Erythroblast (primary cell): Measurements from ENCODE around the gene TRIM26.
A peak's percentile ranks its signal among the peaks of the same experiment; 100 is the strongest.

Experiments
- GATA1 ChIP-seq: IDR thresholded peaks from 2 replicates; pipeline ENCODE4 v1.6.1; 2011; ENCODE audit warnings: low read depth, mild to moderate bottlenecking, control low read depth, low read length, moderate library complexity
- POLR2A ChIP-seq: IDR thresholded peaks from 2 replicates; pipeline ENCODE4 v1.6.1; 2011; ENCODE audit warnings: mild to moderate bottlenecking, low read length

DNA sequence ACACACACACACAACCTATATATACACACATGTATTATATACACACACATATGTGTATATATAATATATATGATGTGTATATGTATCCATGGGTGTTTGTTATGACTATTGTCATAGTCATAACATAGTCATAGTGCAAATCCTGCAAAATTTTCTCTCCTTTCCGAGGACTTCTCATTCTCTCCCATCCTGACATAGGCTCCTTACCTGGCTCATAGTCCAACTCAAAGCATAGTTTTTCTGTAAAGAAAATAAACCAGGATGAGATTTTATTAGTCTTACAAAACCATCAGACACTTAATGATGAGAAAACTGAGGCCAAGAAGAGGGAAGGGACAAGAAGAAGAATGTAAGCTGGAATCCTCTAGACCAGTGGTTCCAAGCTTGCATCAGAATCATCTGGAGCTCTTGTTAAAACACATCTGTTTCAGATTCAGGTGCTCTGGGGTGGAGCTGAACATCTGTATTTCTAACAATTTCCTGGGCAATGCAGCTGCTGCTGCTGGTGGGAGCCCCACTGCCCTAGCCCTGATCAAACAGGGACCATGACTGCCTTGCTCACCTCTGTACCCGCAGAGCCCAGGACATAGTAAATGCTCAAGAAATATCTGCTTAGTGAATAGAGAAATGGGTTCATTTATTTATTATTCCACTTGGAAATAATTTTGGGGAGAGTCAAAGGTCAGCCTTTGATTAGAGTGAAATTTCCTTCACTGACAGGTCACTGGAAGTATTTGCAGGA is 57.5 kb downstream of the TRIM26 start:
- TF ChIP-seq POLR2A (peak; percentile 8), GATA1 (no peak)
